GM21825 (cell line): Measurements from ENCODE around the gene DCBLD2.

Experiments
- ATAC-seq: cut with Tn5 transposase; IDR thresholded peaks from one replicate; pipeline ENCODE4 v1.9.1; 2021; ENCODE audit warnings: mild to moderate bottlenecking, moderate library complexity; ENCODE audit not compliant: unreplicated experiment

The DCBLD2 gene

GRCh38 chr3:98770261-98771039 is 131.0 kb downstream of the DCBLD2 start:
- ATAC-seq = peak; percentile 87

GRCh38 chr3:98769448-98769847 is 132.0 kb downstream of the DCBLD2 start:
- ATAC-seq = no peak

- ATAC-seq = no peak
These were observed 132.5 kb downstream of the DCBLD2 start for GRCh38 chr3:98768961-98769360.

GRCh38 chr3:98766924-98767323 is 134.6 kb downstream of the DCBLD2 start:
- ATAC-seq = no peak

GRCh38 chr3:98765721-98766120 is 135.8 kb downstream of the DCBLD2 start:
- no peak for ATAC-seq

- ATAC-seq = no peak
These were observed 137.0 kb downstream of the DCBLD2 start for GRCh38 chr3:98764472-98764884.

- ATAC-seq = no peak
These were observed 137.6 kb downstream of the DCBLD2 start for GRCh38 chr3:98763819-98764418.

- ATAC-seq = peak; percentile 46
These were observed 138.4 kb downstream of the DCBLD2 start, which contains the start of gene ST3GAL6 for GRCh38 chr3:98763076-98763475. Gene ST3GAL6 (plus strand): TSS chr3:98763340. CDS start chr3:98768441, 5,101 bp downstream.

GRCh38 chr3:98761643-98762229 is 139.8 kb downstream of the DCBLD2 start:
- ATAC-seq = no peak

- no peak for ATAC-seq
These were observed 141.9 kb downstream of the DCBLD2 start for GRCh38 chr3:98759629-98760028.

GRCh38 chr3:98755601-98756000 is 145.9 kb downstream of the DCBLD2 start:
- ATAC-seq = no peak

GRCh38 chr3:98754483-98754882 is 147.0 kb downstream of the DCBLD2 start:
- no peak for ATAC-seq

GRCh38 chr3:98750276-98750919 is 151.1 kb downstream of the DCBLD2 start:
- no peak for ATAC-seq

GRCh38 chr3:98746882-98747281 is 154.6 kb downstream of the DCBLD2 start:
- ATAC-seq = no peak

GRCh38 chr3:98746122-98746521 is 155.4 kb downstream of the DCBLD2 start:
- ATAC-seq = no peak
